ENCODE measurements around the gene SH3D19. TPM values are rescaled to one million over a fixed set of nuclear protein-coding genes. Genes with fewer than 3 reads are reported as not detected.
A peak's percentile ranks its signal among the peaks of the same experiment; 100 is the strongest.

Gene SH3D19
- total and polyA plus RNA-seq, 8 donors, result 11.0 to 129 (median 67.1) TPM

GRCh38 chr4:151173871-151174270 lies 151.5 kb downstream of the SH3D19 start:
- DNase-seq, result peak in 1 of 2 donors; percentile 79
- no peaks in the 10 kb centered on the region for H3K9me3 ChIP-seq
- H3K4me3 ChIP-seq, result no peak overlapping the region
- WGBS, 5 donors, result 23 to 48% (median 35%) methylated on average over 3 of the region's 3 CpGs
- TF ChIP-seq POLR2AphosphoS5 (IDR thresholded peaks at IDR 0.05) (peak in 1 of 3 donors; percentile 23), POLR2A (IDR thresholded peaks at IDR 0.05) (no peak)
- H3K4me1 ChIP-seq, result peaks cover 5 to 73% (median 32%) of the 10 kb centered on the region in 4 donors
- H3K36me3 ChIP-seq, result peaks cover 5 to 34% (median 26%) of the 10 kb centered on the region in 4 donors
- intact Hi-C loops (cut with DNase I; ENCODE audit: low total_unique reads), result no loop called here
- peak overlapping the region in 2 of 5 donors; percentile 9 to 45 for H3K27ac ChIP-seq
- no peaks in the 10 kb centered on the region for H3K27me3 ChIP-seq

- Histone ChIP-seq H3K9me3 (no peaks in the 10 kb centered on the region), H3K36me3 (peaks cover 2 to 17% (median 14%) of the 10 kb centered on the region in 4 donors), H3K4me1 (peaks cover 5 to 71% (median 39%) of the 10 kb centered on the region in 4 donors), H3K27ac (peak overlapping the region in 3 of 5 donors; percentile 23 to 62 (median 44)), H3K4me3 (no peak overlapping the region), H3K27me3 (no peaks in the 10 kb centered on the region)
- intact Hi-C loops (cut with DNase I; ENCODE audit: low total_unique reads), result no loop called here
- DNase-seq, result no peak
- TF ChIP-seq CTCF (IDR thresholded peaks at IDR 0.05), result no peak
- no peak for TF ChIP-seq POLR2A (IDR thresholded peaks at IDR 0.05)
- TF ChIP-seq EP300 (IDR thresholded peaks at IDR 0.05), result no peak
- TF ChIP-seq POLR2AphosphoS5 (IDR thresholded peaks at IDR 0.05), result no peak
- 52 to 73% (median 63%) methylated on average over 3 of the region's 3 CpGs for WGBS, 5 donors
Observed at GRCh38 chr4:151169900-151170299, 155.5 kb downstream of the SH3D19 start.

GRCh38 chr4:151169223-151169622 lies 156.2 kb downstream of the SH3D19 start:
- Histone ChIP-seq H3K4me1 (peaks cover 3 to 66% (median 34%) of the 10 kb centered on the region in 4 donors), H3K4me3 (no peak overlapping the region), H3K27me3 (no peaks in the 10 kb centered on the region), H3K27ac (peak overlapping the region in 3 of 5 donors; percentile 35 to 67 (median 63)), H3K9me3 (no peaks in the 10 kb centered on the region), H3K36me3 (peaks cover 0 to 15% (median 10%) of the 10 kb centered on the region in 4 donors)
- peak; percentile 31 to 93 for DNase-seq
- 50 to 85% (median 77%) methylated on average over 7 of the region's 7 CpGs for WGBS, 5 donors
- intact Hi-C loops (cut with DNase I; ENCODE audit: low total_unique reads), result no loop called here
- TF ChIP-seq CTCF (IDR thresholded peaks at IDR 0.05), result no peak
- TF ChIP-seq POLR2AphosphoS5 (IDR thresholded peaks at IDR 0.05), result peak; percentile 60 to 90 (median 64)
- peak; percentile 18 for TF ChIP-seq EP300 (IDR thresholded peaks at IDR 0.05)

GRCh38 chr4:151167561-151167960 lies 157.8 kb downstream of the SH3D19 start:
- Histone ChIP-seq H3K27me3 (no peaks in the 10 kb centered on the region), H3K9me3 (no peaks in the 10 kb centered on the region), H3K27ac (no peak overlapping the region), H3K4me3 (no peak overlapping the region), H3K36me3 (peaks cover 0 to 27% (median 20%) of the 10 kb centered on the region in 4 donors), H3K4me1 (peaks cover 0 to 49% (median 24%) of the 10 kb centered on the region in 4 donors)
- DNase-seq, result no peak
- no peak for TF ChIP-seq POLR2AphosphoS5 (IDR thresholded peaks at IDR 0.05)
- no peak for TF ChIP-seq EP300 (IDR thresholded peaks at IDR 0.05)
- no peak for TF ChIP-seq POLR2A (IDR thresholded peaks at IDR 0.05)
- TF ChIP-seq CTCF (IDR thresholded peaks at IDR 0.05), result no peak
- 93 to 98% (median 94%) methylated on average over 24 of the region's 24 CpGs for WGBS, 5 donors
- intact Hi-C loops (cut with DNase I; ENCODE audit: low total_unique reads), result no loop called here

DNA sequence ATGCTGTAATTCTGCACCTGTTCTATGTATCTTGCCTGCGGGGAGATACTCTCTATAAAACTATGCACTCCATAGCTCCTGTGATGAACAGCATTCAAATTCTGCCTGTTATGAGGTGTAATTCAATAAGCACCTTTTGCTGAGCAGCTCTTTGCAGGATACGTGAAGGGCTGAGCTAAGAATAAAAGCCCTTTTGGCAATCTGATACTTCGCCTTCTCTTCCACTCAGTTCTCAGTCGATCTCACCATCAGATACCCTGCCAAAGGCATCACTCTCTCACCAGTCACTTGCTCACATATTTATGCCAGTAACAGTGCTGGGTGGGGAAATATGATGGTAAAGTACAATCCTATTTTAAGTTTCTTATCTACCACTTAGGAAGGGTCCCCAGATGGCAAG lies 158.8 kb downstream of the SH3D19 start:
- Histone ChIP-seq H3K4me1 (peaks cover 0 to 48% (median 20%) of the 10 kb centered on the region in 4 donors), H3K36me3 (peaks cover 0 to 36% (median 23%) of the 10 kb centered on the region in 4 donors), H3K4me3 (no peak overlapping the region), H3K27ac (no peak overlapping the region), H3K9me3 (no peaks in the 10 kb centered on the region), H3K27me3 (no peaks in the 10 kb centered on the region)
- no peak for DNase-seq
- intact Hi-C loops (cut with DNase I; ENCODE audit: low total_unique reads), result no loop called here
- no peak for TF ChIP-seq EP300 (IDR thresholded peaks at IDR 0.05)
- TF ChIP-seq POLR2A (IDR thresholded peaks at IDR 0.05), result no peak
- no peak for TF ChIP-seq POLR2AphosphoS5 (IDR thresholded peaks at IDR 0.05)
- TF ChIP-seq CTCF (IDR thresholded peaks at IDR 0.05), result no peak
- WGBS, 5 donors, result 75 to 89% (median 84%) methylated on average over 4 of the region's 4 CpGs
